OCI-LY1 (cell line): ENCODE results near the gene MYL3.

ENCODE experiments used
- H2AFZ ChIP-seq: fragments of 200-600 bp; sonication (generic), shearing (Covaris generic); 2 replicates; pipeline ENCODE4 v1.6.0; 2014; ENCODE audit warnings: antibody characterized with exemption, mild to moderate bottlenecking, low read length
- H3F3A ChIP-seq: fragments of 200-600 bp; sonication (generic), shearing (Covaris generic); 2 replicates; pipeline ENCODE4 v1.6.0; 2014; ENCODE audit warnings: mild to moderate bottlenecking, antibody characterized with exemption, low read length, moderate library complexity; ENCODE audit not compliant: insufficient read depth
- H3K27ac ChIP-seq: fragments of 200-600 bp; sonication (generic); 2 replicates; pipeline ENCODE4 v1.5.1; 2014; ENCODE audit warnings: low read length, mixed run types, mild to moderate bottlenecking, low read depth; ENCODE audit not compliant: poor library complexity, severe bottlenecking
- H3K27me3 ChIP-seq: fragments of 200-600 bp; sonication (generic); 2 replicates; pipeline ENCODE4 v1.6.0; 2014; ENCODE audit warnings: antibody characterized with exemption, mild to moderate bottlenecking, low read length, moderate library complexity; ENCODE audit not compliant: insufficient read depth
- H3K36me3 ChIP-seq: fragments of 200-600 bp; sonication (generic); 2 replicates; pipeline ENCODE4 v1.6.1; 2014; ENCODE audit warnings: mild to moderate bottlenecking, antibody characterized with exemption, low read length, moderate library complexity, mixed read lengths; ENCODE audit not compliant: insufficient read depth
- H3K4me1 ChIP-seq: fragments of 200-600 bp; sonication (generic); 2 replicates; pipeline ENCODE4 v1.5.1; 2014; ENCODE audit warnings: mild to moderate bottlenecking, low read length, moderate library complexity; ENCODE audit not compliant: insufficient read depth, severe bottlenecking
- H3K4me2 ChIP-seq: fragments of 200-600 bp; sonication (generic), shearing (Covaris generic); 2 replicates; pipeline ENCODE4 v1.6.1; 2014; ENCODE audit warnings: low read length
- H3K4me3 ChIP-seq: fragments of 200-600 bp; sonication (generic); 2 replicates; pipeline ENCODE4 v1.5.1; 2014; ENCODE audit warnings: low read length, low read depth, mild to moderate bottlenecking, mixed read lengths; ENCODE audit not compliant: poor library complexity, severe bottlenecking
- H3K79me2 ChIP-seq: fragments of 200-600 bp; shearing (Covaris generic); 2 replicates; pipeline ENCODE4 v1.6.1; 2016; ENCODE audit warnings: mixed run types, low read length, mixed read lengths; ENCODE audit not compliant: insufficient read depth
- H3K9ac ChIP-seq: fragments of 200-600 bp; sonication (generic), shearing (Covaris generic); 2 replicates; pipeline ENCODE4 v1.6.1; 2014; ENCODE audit warnings: mild to moderate bottlenecking, low read length, mixed read lengths
- H3K9me2 ChIP-seq: fragments of 200-600 bp; sonication (generic), shearing (Covaris generic); 2 replicates; pipeline ENCODE4 v1.6.1; 2014; ENCODE audit warnings: low read depth, mild to moderate bottlenecking, low read length, mixed read lengths
- H3K9me3 ChIP-seq: fragments of 200-600 bp; shearing (Covaris generic); 2 replicates; pipeline ENCODE4 v1.6.1; 2014; ENCODE audit warnings: low read length, mixed read lengths
- H4K20me1 ChIP-seq: fragments of 200-600 bp; sonication (generic), shearing (Covaris generic); 2 replicates; pipeline ENCODE4 v1.6.0; 2016; ENCODE audit warnings: mild to moderate bottlenecking, low read length; ENCODE audit not compliant: insufficient read depth
- CTCF ChIP-seq: fragments of 200-600 bp; sonication (generic), shearing (Covaris generic); IDR thresholded peaks from 2 replicates; pipeline ENCODE4 v1.5.1; 2017; ENCODE audit warnings: mild to moderate bottlenecking, antibody characterized with exemption, low read length, moderate library complexity, mixed read lengths
- EZH2 ChIP-seq: fragments of 200-600 bp; sonication (generic), shearing (Covaris generic); IDR thresholded peaks from 2 replicates; pipeline ENCODE4 v1.8.0; 2017; ENCODE audit warnings: borderline replicate concordance, mixed run types, mild to moderate bottlenecking, antibody characterized with exemption, low read length, moderate library complexity, mixed read lengths

Gene MYL3

GRCh38 chr3:46870651-46871050 is 7.4 kb upstream of the MYL3 start:
- no peaks in the 10 kb centered on the region for H3K27me3 ChIP-seq
- H3K4me2 ChIP-seq: no peak overlapping the region
- no peak overlapping the region for H3K4me3 ChIP-seq
- H3K4me1 ChIP-seq: no peaks in the 10 kb centered on the region
- no peaks in the 10 kb centered on the region for H3K9me2 ChIP-seq
- H3K9me3 ChIP-seq: no peaks in the 10 kb centered on the region
- no peaks in the 10 kb centered on the region for H4K20me1 ChIP-seq
- H2AFZ ChIP-seq: no peak overlapping the region
- no peaks in the 10 kb centered on the region for H3F3A ChIP-seq
- H3K9ac ChIP-seq: no peak overlapping the region
- TF ChIP-seq EZH2: no peak
- TF ChIP-seq CTCF: no peak
- H3K36me3 ChIP-seq: no peaks in the 10 kb centered on the region
- H3K27ac ChIP-seq: no peak overlapping the region
- H3K79me2 ChIP-seq: no peaks in the 10 kb centered on the region

GRCh38 chr3:46869440-46869839 is 6.2 kb upstream of the MYL3 start:
- Histone ChIP-seq H3K4me3 (no peak overlapping the region), H3K4me1 (no peaks in the 10 kb centered on the region), H4K20me1 (no peaks in the 10 kb centered on the region), H3K27ac (no peak overlapping the region), H2AFZ (no peak overlapping the region), H3K79me2 (no peaks in the 10 kb centered on the region), H3F3A (no peaks in the 10 kb centered on the region), H3K9me3 (no peaks in the 10 kb centered on the region), H3K4me2 (no peak overlapping the region), H3K9ac (no peak overlapping the region), H3K9me2 (no peaks in the 10 kb centered on the region), H3K27me3 (no peaks in the 10 kb centered on the region), H3K36me3 (no peaks in the 10 kb centered on the region)
- no peak for TF ChIP-seq CTCF
- no peak for TF ChIP-seq EZH2

GRCh38 chr3:46868948-46869347 is 5.7 kb upstream of the MYL3 start:
- H3F3A ChIP-seq: no peaks in the 10 kb centered on the region
- no peaks in the 10 kb centered on the region for H3K4me1 ChIP-seq
- H3K4me2 ChIP-seq: no peak overlapping the region
- no peak overlapping the region for H3K4me3 ChIP-seq
- no peak overlapping the region for H3K27ac ChIP-seq
- no peaks in the 10 kb centered on the region for H3K27me3 ChIP-seq
- H4K20me1 ChIP-seq: no peaks in the 10 kb centered on the region
- H2AFZ ChIP-seq: no peak overlapping the region
- no peaks in the 10 kb centered on the region for H3K79me2 ChIP-seq
- no peak for TF ChIP-seq EZH2
- TF ChIP-seq CTCF: no peak
- no peaks in the 10 kb centered on the region for H3K9me2 ChIP-seq
- H3K36me3 ChIP-seq: no peaks in the 10 kb centered on the region
- H3K9ac ChIP-seq: no peak overlapping the region
- no peaks in the 10 kb centered on the region for H3K9me3 ChIP-seq
